NOMO-1 (cell line): ENCODE results near the gene FAM174C.
A peak's percentile ranks its signal among the peaks of the same experiment; 100 is the strongest.

Source experiments
- DNase-seq, 2 experiments: peaks; one replicate each; lab custom pipeline; 2025; ENCODE audit not compliant: unreplicated experiment in 2 of 2; lab: John Stamatoyannopoulos, UW

FAM174C gene

GRCh38 chr19:1260749-1261537 is 14.4 kb upstream of the FAM174C start:
- peak; percentile 93 to 96 for DNase-seq

GRCh38 chr19:1261538-1261797 is 13.9 kb upstream of the FAM174C start:
- DNase-seq: peak in 1 of 2 experiments; percentile 37

- DNase-seq: no peak
These were observed 13.3 kb upstream of the FAM174C start for GRCh38 chr19:1261798-1262622.

- no peak for DNase-seq
These were observed 12.7 kb upstream of the FAM174C start for GRCh38 chr19:1262623-1263123.

- DNase-seq: no peak
These were observed 12.1 kb upstream of the FAM174C start for GRCh38 chr19:1263188-1263587.

GRCh38 chr19:1264801-1265614 is 10.3 kb upstream of the FAM174C start:
- no peak for DNase-seq

- DNase-seq: peak in 1 of 2 experiments; percentile 24
These were observed 9.7 kb upstream of the FAM174C start for GRCh38 chr19:1265615-1266128.

GRCh38 chr19:1266129-1266915 is 9.0 kb upstream of the FAM174C start:
- peak; percentile 79 to 82 for DNase-seq

GRCh38 chr19:1266916-1267476 is 8.3 kb upstream of the FAM174C start:
- DNase-seq: peak; percentile 55 to 67

- no peak for DNase-seq
These were observed 7.7 kb upstream of the FAM174C start for GRCh38 chr19:1267477-1268225.

- no peak for DNase-seq
These were observed 6.9 kb upstream of the FAM174C start for GRCh38 chr19:1268226-1269064.

- peak; percentile 95 to 97 for DNase-seq
These were observed 6.3 kb upstream of the FAM174C start, which contains the start of gene CIRBP for GRCh38 chr19:1269065-1269477. TSS of gene CIRBP (plus strand) at chr19:1269332. CDS start at chr19:1270934, 1,602 bp downstream.

- peak; percentile 70 to 75 for DNase-seq
These were observed 5.7 kb upstream of the FAM174C start for GRCh38 chr19:1269478-1270212.

- DNase-seq: no peak
These were observed 5.0 kb upstream of the FAM174C start for GRCh38 chr19:1270213-1270853.

- no peak for DNase-seq
These were observed 4.3 kb upstream of the FAM174C start for GRCh38 chr19:1270854-1271527.
